K562 (cell line): ENCODE measurements around the gene PDE11A. TPM values are rescaled to one million over a fixed set of nuclear protein-coding genes. Genes with fewer than 3 reads are reported as not detected.

Experiments used
- ATAC-seq: fragments of 200-7000 bp; cut with Tn5 transposase; 3 replicates; pipeline ENCODE4 v1.9.1; 2020; ENCODE audit warnings: moderate library complexity
- BruUV-seq: library from RNA; stranded (reverse); fragments of 400-500 nt; replicated peaks from 2 replicates; lab custom pipeline; 2021; lab: Mats Ljungman, UMichigan
- CTCF ChIA-PET: fragments of 300-600 bp; formaldehyde crosslinking; extraction: SDS; loops from one replicate; lab custom pipeline; 2021; ENCODE audit warnings: low intra/inter-chr PET ratio; lab: Yijun Ruan, JAX
- POLR2A ChIA-PET: fragments of 300-600, 350-650 bp; sonication (Branson Sonifier 250); formaldehyde crosslinking; extraction: SDS; loops from one replicate; lab custom pipeline; 2021; ENCODE audit warnings: antibody characterized with exemption, inconsistent platforms; lab: Yijun Ruan, JAX
- DNase-seq, 4 experiments: peaks; one replicate each; pipeline versions ENCODE4 v3.0.0 to v3.0.0-alpha.2; 2011 to 2018; ENCODE audit warnings: low spot score in 3 of 4, mixed read lengths in 3 of 4; ENCODE audit errors: extremely low read depth in 1 of 4
- FAIRE-seq: peaks from 2 replicates; lab custom pipeline; 2011; peaks lifted over from hg19 to GRCh38; lab: Jason Lieb, UNC
- H2AFZ ChIP-seq: 2 replicates; pipeline ENCODE4 v1.6.0; 2011; ENCODE audit warnings: low read depth, low read length, control low read depth, inconsistent platforms
- H3K27ac ChIP-seq: fragments of 200-600 bp; 3 replicates; pipeline ENCODE4 v1.8.0; 2011; ENCODE audit warnings: low read depth, mild to moderate bottlenecking, control low read depth, inconsistent platforms, low read length, moderate library complexity, mixed read lengths; ENCODE audit errors: extremely low read depth
- H3K27me3 ChIP-seq, 2 experiments: fragments of 300-600 bp in 1 of 2; 2 replicates in 1 of 2; 3 replicates in 1 of 2; pipeline versions ENCODE4 v1.6.0 to v1.8.0; 2011; ENCODE audit warnings: inconsistent platforms in 2 of 2, low read length in 2 of 2, mild to moderate bottlenecking in 1 of 2, mixed read lengths in 1 of 2, moderate library complexity in 1 of 2; ENCODE audit not compliant: control insufficient read depth in 2 of 2, insufficient read depth in 2 of 2
- H3K36me3 ChIP-seq: fragments of 300-600 bp; 3 replicates; pipeline ENCODE4 v1.8.0; 2011; ENCODE audit warnings: mild to moderate bottlenecking, low read length, inconsistent platforms; ENCODE audit not compliant: control insufficient read depth, insufficient read depth
- H3K4me1 ChIP-seq, 2 experiments: fragments of 200-600 bp in 1 of 2; replicated peaks in 1 of 2; 2 replicates in 1 of 2; 3 replicates in 1 of 2; pipeline versions ENCODE4 v1.5.1 to v1.8.0; 2011; ENCODE audit warnings: inconsistent platforms in 2 of 2, low read length in 2 of 2, mild to moderate bottlenecking in 1 of 2, mixed read lengths in 1 of 2, moderate library complexity in 1 of 2; ENCODE audit not compliant: control insufficient read depth in 2 of 2, insufficient read depth in 2 of 2
- H3K4me2 ChIP-seq: 2 replicates; pipeline ENCODE4 v1.6.1; 2011; ENCODE audit warnings: low read length, control low read depth, inconsistent platforms, mixed read lengths; ENCODE audit not compliant: insufficient read depth
- H3K4me3 ChIP-seq: fragments of 200-600 bp; sonication (generic), shearing (Covaris generic); 2 replicates; pipeline ENCODE4 v1.5.1; 2016; ENCODE audit warnings: control low read depth, inconsistent platforms
- H3K79me2 ChIP-seq: fragments of 200-600 bp; 3 replicates; pipeline ENCODE4 v1.8.0; 2011; ENCODE audit warnings: low read length, inconsistent platforms; ENCODE audit not compliant: control insufficient read depth, insufficient read depth
- H3K9ac ChIP-seq, 2 experiments: 2 replicates each; pipeline versions ENCODE4 v1.6.0 to v1.6.1; 2011; ENCODE audit warnings: low read depth in 2 of 2, low read length in 2 of 2, control low read depth in 1 of 2, inconsistent platforms in 1 of 2, mild to moderate bottlenecking in 1 of 2, mixed read lengths in 1 of 2; ENCODE audit not compliant: insufficient read depth in 1 of 2
- H3K9me1 ChIP-seq: one replicate; pipeline ENCODE4 v1.6.0; 2011; ENCODE audit warnings: inconsistent platforms, mild to moderate bottlenecking, low read length, moderate library complexity; ENCODE audit not compliant: control insufficient read depth, insufficient read depth
- H3K9me3 ChIP-seq: replicated peaks from 2 replicates; pipeline ENCODE4 v1.5.1; 2011; ENCODE audit warnings: low read depth, low read length, inconsistent platforms; ENCODE audit not compliant: control insufficient read depth, insufficient read depth
- H4K20me1 ChIP-seq: replicated peaks from 2 replicates; pipeline ENCODE4 v1.6.1; 2011; ENCODE audit warnings: low read length, inconsistent platforms, mixed read lengths; ENCODE audit not compliant: control insufficient read depth, insufficient read depth
- HMG20B ChIP-seq: fragments of 250-450 bp; sonication (Bioruptor Pico); IDR thresholded peaks from 2 replicates; pipeline ENCODE4 v1.5.0; 2021; ENCODE audit warnings: mild to moderate bottlenecking
- KAT8 ChIP-seq: fragments of 450-650 bp; IDR thresholded peaks from 2 replicates; pipeline ENCODE4 v1.6.1; 2016; ENCODE audit warnings: low read depth, mild to moderate bottlenecking
- MXD1 ChIP-seq: fragments of 250-450 bp; sonication (Bioruptor Pico); IDR thresholded peaks from 2 replicates; pipeline ENCODE4 v1.8.0; 2021; ENCODE audit warnings: borderline replicate concordance, mild to moderate bottlenecking, moderate library complexity; ENCODE audit not compliant: poor library complexity, severe bottlenecking
- NFE2L1 ChIP-seq: fragments of 450-650 bp; IDR thresholded peaks from 2 replicates; pipeline ENCODE4 v1.6.1; 2016; ENCODE audit warnings: missing genetic modification characterization, low read depth, mild to moderate bottlenecking, missing compliant biosample characterization, moderate library complexity, borderline replicate concordance
- PHB2 ChIP-seq: fragments of 450-650 bp; IDR thresholded peaks from 2 replicates; pipeline ENCODE4 v1.6.1; 2017; ENCODE audit warnings: low read depth
- PHTF2 ChIP-seq: fragments of 250-450 bp; sonication (Bioruptor Pico); IDR thresholded peaks from 2 replicates; pipeline ENCODE4 v1.5.0; 2021; ENCODE audit warnings: mild to moderate bottlenecking
- POU5F1 ChIP-seq: fragments of 150-350 bp; IDR thresholded peaks from 2 replicates; pipeline ENCODE4 v1.6.1; 2014; ENCODE audit warnings: borderline replicate concordance, low read length, low read depth, mild to moderate bottlenecking; ENCODE audit not compliant: partially characterized antibody
- SAFB ChIP-seq: fragments of 200-400 bp; formaldehyde crosslinking; IDR thresholded peaks from 2 replicates; pipeline ENCODE4 v1.6.1; 2017; ENCODE audit warnings: low read depth, low read length, borderline replicate concordance
- SAP30 ChIP-seq: fragments of 200-600 bp; sonication (generic); IDR thresholded peaks from 2 replicates; pipeline ENCODE4 v1.6.1; 2012; ENCODE audit warnings: borderline replicate concordance, low read depth, mild to moderate bottlenecking, moderate library complexity, low read length, control low read depth, inconsistent platforms; ENCODE audit not compliant: insufficient read depth, poor library complexity, severe bottlenecking
- SLC30A9 ChIP-seq: fragments of 250-450 bp; sonication (Bioruptor Pico); IDR thresholded peaks from 2 replicates; pipeline ENCODE4 v1.8.0; 2022; ENCODE audit warnings: mild to moderate bottlenecking, moderate library complexity
- ZBTB8A ChIP-seq: fragments of 450-650 bp; IDR thresholded peaks from 2 replicates; pipeline ENCODE4 v1.6.1; 2018; ENCODE audit warnings: mild to moderate bottlenecking, moderate library complexity; ENCODE audit not compliant: partially characterized antibody
- ZC3H11A ChIP-seq: IDR thresholded peaks from 2 replicates; pipeline ENCODE4 v1.6.1; 2012; ENCODE audit warnings: low read depth, low read length, improper control_type of control experiment
- ZNF551 ChIP-seq: fragments of 250-450 bp; sonication (Bioruptor Pico); IDR thresholded peaks from 2 replicates; pipeline ENCODE4 v1.5.0; 2021; ENCODE audit warnings: mild to moderate bottlenecking, moderate library complexity
- WGBS: fragments of 100-300 bp; shearing (Covaris generic); methylation state at CpG from one replicate; pipeline ENCODE4 v1.1.6; 2016; ENCODE audit warnings: low coverage, mixed read lengths; ENCODE audit not compliant: insufficient coverage; ENCODE audit errors: missing lambda C conversion rate; 5-methylcytosine and 5-hydroxymethylcytosine counted together
- in situ Hi-C: fragments of 300-500 bp; cut with MboI; formaldehyde crosslinking; loops from 4 replicates; pipeline ENCODE4 v1.15.0; 2018; ENCODE audit warnings: inconsistent platforms, mixed read lengths
- intact Hi-C: fragments of 100-400 bp; cut with micrococcal nuclease; formaldehyde crosslinking; loops from 2 replicates; pipeline ENCODE4 v1.14.2; 2022
- polyA plus RNA-seq, 8 experiments: library from polyadenylated mRNA; depleted of rRNA in 4 of 8; stranded (reverse) in 5 of 8; unstranded in 3 of 8; fragments of >200 nt; fragmentation: Nextera tagmentation in 2 of 8; fragmentation: Illumina TruSeq in 1 of 8; extraction: Ambion mirVana in 2 of 8; extraction: Trizol in 1 of 8; gene quantifications; 2 replicates each; pipeline versions ENCODE4 v1.2.1 to v1.2.3, GENCODE V29; 2011 to 2014; ENCODE audit warnings: inconsistent platforms in 1 of 8, missing spikeins in 1 of 8
- total RNA-seq, 7 experiments: library from RNA; depleted of rRNA in 6 of 7; stranded (reverse); fragments of >200 nt in 6 of 7; fragmentation: Illumina TruSeq in 2 of 7; extraction: Trizol in 2 of 7; gene quantifications; 2 replicates each; pipeline versions ENCODE4 v1.2.1 to v1.2.3, GENCODE V29; 2011 to 2021; ENCODE audit warnings: low replicate concordance in 1 of 7

PDE11A gene
- total and polyA plus RNA-seq, 9 of the 15 experiments (the other 6 are each of a cell fraction or from before 2014, with no cell fraction given) = 3.2 to 22.1 (median 5.7) TPM

DNA sequence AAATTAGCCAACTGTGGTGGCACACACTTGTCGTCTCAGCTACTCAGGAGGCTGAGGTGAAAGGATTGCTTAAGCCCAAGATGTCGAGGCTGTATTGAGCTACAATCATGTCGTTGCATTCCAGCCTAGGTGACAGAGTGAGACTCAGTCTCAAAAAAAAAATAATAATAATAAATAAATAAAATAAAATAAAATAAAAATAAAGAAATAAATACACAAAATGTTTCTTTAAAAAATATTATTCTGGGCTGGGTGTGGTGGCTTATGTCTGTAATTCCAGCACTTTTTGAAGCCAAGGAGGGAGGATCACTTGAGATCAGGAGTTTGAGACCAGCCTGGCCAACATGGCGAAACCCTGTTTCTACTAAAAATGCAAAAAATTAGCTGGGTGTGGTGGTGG lies 407.2 kb downstream of the PDE11A start:
- in situ Hi-C loops (no loop called here), intact Hi-C loops (no loop called here)
- no peaks in the 10 kb centered on the region for H4K20me1 ChIP-seq
- no peak overlapping the region for H3K4me2 ChIP-seq
- TF ChIP-seq PHTF2 (CRISPR knock-in tag) (no peak), PHB2 (no peak), SAFB (no peak), ZNF551 (CRISPR knock-in tag) (no peak), ZC3H11A (no peak), POU5F1 (no peak), MXD1 (CRISPR knock-in tag) (no peak), ZBTB8A (no peak), NFE2L1 (tag) (no peak), SLC30A9 (CRISPR knock-in tag) (no peak), KAT8 (no peak), SAP30 (no peak), HMG20B (CRISPR knock-in tag) (no peak)
- no peaks in the 10 kb centered on the region for H3K79me2 ChIP-seq
- FAIRE-seq = no peak
- no peaks in the 10 kb centered on the region; a peak in 1 of 5 replicates for H3K27me3 ChIP-seq
- no peaks in the 10 kb centered on the region for H3K9me1 ChIP-seq
- no peak overlapping the region for H2AFZ ChIP-seq
- BruUV-seq = no TSS peak
- DNase-seq = no peak
- WGBS = 35% methylated on average over 4 of the region's 4 CpGs
- ATAC-seq = no peak
- no peak overlapping the region for H3K27ac ChIP-seq
- H3K4me3 ChIP-seq = no peak overlapping the region
- ChIA-PET CTCF (no interaction called here), POLR2A (interaction anchor here (0.6 to 1.2 kb wide), 2 partner anchors 13 to 33 kb away, joined by 3 read pairs; no protein-coding TSS in a partner anchor)
- no peak overlapping the region for H3K9ac ChIP-seq
- H3K36me3 ChIP-seq = no peaks in the 10 kb centered on the region
- no peaks in the 10 kb centered on the region for H3K9me3 ChIP-seq
- peaks cover 0 to 6% of the 10 kb centered on the region in 2 experiments; a peak in 3 of 5 replicates for H3K4me1 ChIP-seq
